IMR-90 (cell line): ENCODE measurements around the gene CYP3A4. TPM values are rescaled to one million over a fixed set of nuclear protein-coding genes. Genes with fewer than 3 reads are reported as not detected.

Source experiments
- ATAC-seq: fragments of 200-7000 bp; cut with Tn5 transposase; 2 replicates; pipeline ENCODE4 v1.9.1; 2020; ENCODE audit warnings: low read depth, mild to moderate bottlenecking, moderate library complexity
- BruUV-seq: library from RNA; stranded (reverse); fragments of 400-500 nt; replicated peaks from 2 replicates; lab custom pipeline; 2021; lab: Mats Ljungman, UMichigan
- CTCF ChIA-PET: fragments of 300-600 bp; formaldehyde crosslinking; extraction: SDS; loops from one replicate; lab custom pipeline; 2021; ENCODE audit warnings: antibody characterized with exemption; lab: Yijun Ruan, JAX
- POLR2A ChIA-PET: fragments of 300-600 bp; sonication (Branson Sonifier 250); formaldehyde crosslinking; loops from one replicate; lab custom pipeline; 2022; ENCODE audit warnings: antibody characterized with exemption; ENCODE audit not compliant: unreplicated experiment; lab: Charles Lee
- DNase-seq: peaks from one replicate; pipeline ENCODE4 v3.0.0; 2013
- H2AFZ ChIP-seq: replicated peaks from 2 replicates; pipeline ENCODE3; 2013; ENCODE audit warnings: low read length, mild to moderate bottlenecking; ENCODE audit not compliant: poor library complexity
- H2AK5ac ChIP-seq: 2 replicates; pipeline ENCODE4 v1.6.1; 2013; ENCODE audit warnings: low read depth, low read length, inconsistent platforms
- H2AK9ac ChIP-seq: replicated peaks from 2 replicates; pipeline ENCODE3; 2013; ENCODE audit warnings: mild to moderate bottlenecking, low read depth, low read length, moderate library complexity; ENCODE audit not compliant: poor library complexity
- H2BK120ac ChIP-seq: 2 replicates; pipeline ENCODE4 v1.6.1; 2013; ENCODE audit warnings: low read depth, low read length, inconsistent platforms
- H2BK15ac ChIP-seq: 3 replicates; pipeline ENCODE4 v1.6.1; 2013; ENCODE audit warnings: low read depth, low read length, inconsistent platforms
- H2BK20ac ChIP-seq: 2 replicates; pipeline ENCODE4 v1.6.1; 2013; ENCODE audit warnings: low read depth, mild to moderate bottlenecking, inconsistent platforms, low read length, moderate library complexity
- H2BK5ac ChIP-seq: 2 replicates; pipeline ENCODE4 v1.6.1; 2013; ENCODE audit warnings: mild to moderate bottlenecking, low read depth, low read length, inconsistent platforms; ENCODE audit not compliant: poor library complexity, severe bottlenecking
- H3K14ac ChIP-seq: replicated peaks from 2 replicates; pipeline ENCODE4 v1.6.1; 2013; ENCODE audit warnings: low read depth, low read length, inconsistent platforms
- H3K18ac ChIP-seq: 2 replicates; pipeline ENCODE4 v1.6.1; 2013; ENCODE audit warnings: low read depth, low read length, control low read depth
- H3K23ac ChIP-seq: 2 replicates; pipeline ENCODE4 v1.6.1; 2013; ENCODE audit warnings: low read depth, low read length, inconsistent platforms
- H3K27ac ChIP-seq: 2 replicates; pipeline ENCODE4 v1.5.1; 2013; ENCODE audit warnings: mild to moderate bottlenecking, control low read depth, low read length; ENCODE audit not compliant: insufficient read depth
- H3K27me3 ChIP-seq: 2 replicates; pipeline ENCODE4 v1.6.1; 2013; ENCODE audit warnings: low read length; ENCODE audit not compliant: control insufficient read depth, insufficient read depth
- H3K36me3 ChIP-seq: 2 replicates; pipeline ENCODE4 v1.6.1; 2013; ENCODE audit warnings: low read length, mixed read lengths; ENCODE audit not compliant: control insufficient read depth, insufficient read depth
- H3K4ac ChIP-seq: 2 replicates; pipeline ENCODE4 v1.6.1; 2013; ENCODE audit warnings: low read depth, low read length, inconsistent platforms
- H3K4me1 ChIP-seq: 2 replicates; pipeline ENCODE4 v1.6.1; 2013; ENCODE audit warnings: low read length, mixed read lengths; ENCODE audit not compliant: control insufficient read depth, insufficient read depth
- H3K4me2 ChIP-seq: 2 replicates; pipeline ENCODE4 v1.6.1; 2013; ENCODE audit warnings: low read depth, mild to moderate bottlenecking, control low read depth, low read length, moderate library complexity
- H3K4me3 ChIP-seq: 2 replicates; pipeline ENCODE4 v1.5.1; 2013; ENCODE audit warnings: low read depth, mild to moderate bottlenecking, control low read depth, low read length, moderate library complexity; ENCODE audit not compliant: insufficient read depth
- H3K56ac ChIP-seq: 2 replicates; pipeline ENCODE4 v1.6.1; 2013; ENCODE audit warnings: low read length, inconsistent platforms; ENCODE audit not compliant: insufficient read depth; ENCODE audit errors: extremely low read depth
- H3K79me1 ChIP-seq, 2 experiments: 2 replicates each; pipeline ENCODE4 v1.6.1; 2013; ENCODE audit warnings: low read length in 2 of 2, inconsistent platforms in 1 of 2, low read depth in 1 of 2
- H3K9ac ChIP-seq: 2 replicates; pipeline ENCODE4 v1.6.1; 2013; ENCODE audit warnings: low read depth, low read length, control low read depth
- H3K9me1 ChIP-seq: 2 replicates; pipeline ENCODE4 v1.6.1; 2013; ENCODE audit warnings: low read length, inconsistent platforms; ENCODE audit not compliant: insufficient read depth
- H3K9me3 ChIP-seq: 2 replicates; pipeline ENCODE4 v1.6.1; 2013; ENCODE audit warnings: low read length; ENCODE audit not compliant: control insufficient read depth, insufficient read depth
- H4K20me1 ChIP-seq: 2 replicates; pipeline ENCODE4 v1.6.1; 2013; ENCODE audit warnings: low read length, inconsistent platforms; ENCODE audit not compliant: insufficient read depth
- H4K5ac ChIP-seq: 2 replicates; pipeline ENCODE4 v1.6.1; 2013; ENCODE audit warnings: mild to moderate bottlenecking, low read depth, low read length, control low read depth
- H4K8ac ChIP-seq, 2 experiments: 2 replicates each; pipeline ENCODE4 v1.6.1; 2013; ENCODE audit warnings: low read depth in 2 of 2, low read length in 2 of 2, control low read depth in 1 of 2, inconsistent platforms in 1 of 2
- H4K91ac ChIP-seq: 2 replicates; pipeline ENCODE4 v1.6.1; 2013; ENCODE audit warnings: low read depth, low read length, inconsistent platforms; ENCODE audit not compliant: insufficient read depth
- BHLHE40 ChIP-seq: fragments of 150-350 bp; IDR thresholded peaks from 2 replicates; pipeline ENCODE4 v1.6.1; 2016; ENCODE audit warnings: mild to moderate bottlenecking, low read depth, low read length
- CEBPB ChIP-seq: IDR thresholded peaks from 2 replicates; pipeline ENCODE4 v1.6.1; 2012; ENCODE audit warnings: low read depth, low read length, improper control_type of control experiment
- CHD1 ChIP-seq: IDR thresholded peaks from 2 replicates; pipeline ENCODE4 v1.6.1; 2012; ENCODE audit warnings: low read depth, low read length, improper control_type of control experiment
- CTCF ChIP-seq: conservative IDR thresholded peaks from 2 replicates; pipeline ENCODE4 v1.5.1; 2012; ENCODE audit warnings: mild to moderate bottlenecking, low read depth, low read length, improper control_type of control experiment
- FOS ChIP-seq: fragments of 150-350 bp; IDR thresholded peaks from 2 replicates; pipeline ENCODE4 v1.6.1; 2016; ENCODE audit warnings: low read depth, low read length
- MAFK ChIP-seq: IDR thresholded peaks from 2 replicates; pipeline ENCODE4 v1.6.1; 2012; ENCODE audit warnings: low read depth, low read length, improper control_type of control experiment
- MAZ ChIP-seq: IDR thresholded peaks from 2 replicates; pipeline ENCODE4 v1.6.1; 2012; ENCODE audit warnings: low read depth, mild to moderate bottlenecking, low read length, improper control_type of control experiment, moderate library complexity, borderline replicate concordance
- MXI1 ChIP-seq: IDR thresholded peaks from 2 replicates; pipeline ENCODE4 v1.6.1; 2012; ENCODE audit warnings: low read depth, mild to moderate bottlenecking, low read length, moderate library complexity, borderline replicate concordance
- NFE2L2 ChIP-seq: fragments of 150-350 bp; IDR thresholded peaks from 2 replicates; pipeline ENCODE4 v1.6.1; 2016; ENCODE audit warnings: low read depth, mild to moderate bottlenecking, low read length
- POLR2A ChIP-seq: IDR thresholded peaks from 2 replicates; pipeline ENCODE4 v1.6.1; 2012; ENCODE audit warnings: mild to moderate bottlenecking, low read depth, low read length
- RAD21 ChIP-seq: IDR thresholded peaks from 2 replicates; pipeline ENCODE4 v1.6.1; 2012; ENCODE audit warnings: low read length, improper control_type of control experiment
- RCOR1 ChIP-seq: IDR thresholded peaks from 2 replicates; pipeline ENCODE4 v1.6.1; 2012; ENCODE audit warnings: mild to moderate bottlenecking, low read length, improper control_type of control experiment; ENCODE audit not compliant: insufficient replicate concordance
- RFX5 ChIP-seq: IDR thresholded peaks from 2 replicates; pipeline ENCODE4 v1.8.0; 2012; ENCODE audit warnings: low read depth, mild to moderate bottlenecking, low read length, moderate library complexity
- SMC3 ChIP-seq: fragments of 150-350 bp; IDR thresholded peaks from 2 replicates; pipeline ENCODE4 v1.6.1; 2016; ENCODE audit warnings: low read depth, mild to moderate bottlenecking, antibody characterized with exemption, low read length, moderate library complexity
- WGBS, 2 experiments: methylation state at CpG; one replicate each; pipeline versions ENCODE4 v1.1.5 to v1.1.7; 2013; ENCODE audit warnings: missing lambda C conversion rate in 2 of 2; ENCODE audit not compliant: insufficient read length in 1 of 2; ENCODE audit errors: extremely low coverage in 2 of 2; 5-methylcytosine and 5-hydroxymethylcytosine counted together
- dilution Hi-C: fragments of 300-500 bp; cut with HindIII; formaldehyde crosslinking; loops from one replicate; pipeline ENCODE4 v1.14.3; 2018; ENCODE audit warnings: low sequenced_read_pairs; ENCODE audit not compliant: unreplicated experiment
- in situ Hi-C: fragments of 300-500 bp; cut with MboI; formaldehyde crosslinking; loops from 3 replicates; pipeline ENCODE4 v1.14.3; 2019; ENCODE audit warnings: low sequenced_read_pairs, inconsistent platforms, mixed read lengths
- intact Hi-C: fragments of 100-400 bp; cut with micrococcal nuclease; formaldehyde crosslinking; loops from 2 replicates; pipeline ENCODE4 v1.10.0; 2022
- polyA plus RNA-seq, 3 experiments: library from polyadenylated mRNA; depleted of rRNA; stranded (reverse); fragments of >200 nt; gene quantifications; 2 replicates each; pipeline ENCODE4 v1.2.3, GENCODE V29; 2012; ENCODE audit warnings: low replicate concordance in 1 of 3
- total RNA-seq: library from RNA; depleted of rRNA; stranded (reverse); fragments of >200 nt; gene quantifications from 2 replicates; pipeline ENCODE4 v1.2.3, GENCODE V29; 2012
- TF ChIP-seq, protein P1 (sequence below): fragments of 150-350 bp; IDR thresholded peaks from 2 replicates; pipeline ENCODE4 v1.6.1; 2017; ENCODE audit warnings: mild to moderate bottlenecking, antibody characterized with exemption, low read length, low read depth
- TF ChIP-seq, protein P2 (sequence below): fragments of 150-350 bp; IDR thresholded peaks from 2 replicates; pipeline ENCODE4 v1.6.1; 2016; ENCODE audit warnings: low read depth, mild to moderate bottlenecking, low read length, moderate library complexity, borderline replicate concordance

The CYP3A4 gene
- total and polyA plus RNA-seq, 2 of the 4 experiments (the other 2 are of a cell fraction): not detected

DNA sequence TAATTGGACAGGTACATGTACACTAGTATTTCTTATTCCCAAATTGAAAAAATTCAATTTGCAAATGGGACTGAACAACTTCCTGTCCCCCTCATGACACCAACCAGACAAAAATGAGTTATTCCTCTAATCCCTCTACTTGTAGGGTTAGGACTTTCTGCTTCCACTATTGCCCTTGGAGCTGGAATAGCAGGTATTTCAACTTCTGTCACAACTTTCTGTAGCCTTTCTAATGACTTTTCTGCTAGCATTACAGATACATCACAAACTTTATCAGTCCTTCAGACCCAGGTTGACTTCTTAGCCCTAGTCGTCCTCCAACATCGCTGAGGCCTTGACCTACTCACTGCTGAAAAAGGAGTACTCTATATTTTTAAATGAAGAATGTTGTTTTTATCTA is 55.4 kb downstream of the CYP3A4 start:
- peaks cover 2% of the 10 kb centered on the region for H3K27me3 ChIP-seq
- no peak overlapping the region for H3K4me3 ChIP-seq
- no peak overlapping the region for H4K8ac ChIP-seq
- H2AFZ ChIP-seq: no peak overlapping the region
- no peaks in the 10 kb centered on the region for H3K9me3 ChIP-seq
- TF ChIP-seq FOS (no peak), CHD1 (no peak), RCOR1 (no peak), MXI1 (no peak), RFX5 (no peak), BHLHE40 (no peak), MAZ (no peak), POLR2A (no peak), CTCF (no peak), RAD21 (no peak), MAFK (no peak), SMC3 (no peak), CEBPB (no peak), NFE2L2 (no peak)
- TF ChIP-seq, protein P1, sequence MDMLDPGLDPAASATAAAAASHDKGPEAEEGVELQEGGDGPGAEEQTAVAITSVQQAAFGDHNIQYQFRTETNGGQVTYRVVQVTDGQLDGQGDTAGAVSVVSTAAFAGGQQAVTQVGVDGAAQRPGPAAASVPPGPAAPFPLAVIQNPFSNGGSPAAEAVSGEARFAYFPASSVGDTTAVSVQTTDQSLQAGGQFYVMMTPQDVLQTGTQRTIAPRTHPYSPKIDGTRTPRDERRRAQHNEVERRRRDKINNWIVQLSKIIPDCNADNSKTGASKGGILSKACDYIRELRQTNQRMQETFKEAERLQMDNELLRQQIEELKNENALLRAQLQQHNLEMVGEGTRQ: no peak
- TF ChIP-seq, protein P2, sequence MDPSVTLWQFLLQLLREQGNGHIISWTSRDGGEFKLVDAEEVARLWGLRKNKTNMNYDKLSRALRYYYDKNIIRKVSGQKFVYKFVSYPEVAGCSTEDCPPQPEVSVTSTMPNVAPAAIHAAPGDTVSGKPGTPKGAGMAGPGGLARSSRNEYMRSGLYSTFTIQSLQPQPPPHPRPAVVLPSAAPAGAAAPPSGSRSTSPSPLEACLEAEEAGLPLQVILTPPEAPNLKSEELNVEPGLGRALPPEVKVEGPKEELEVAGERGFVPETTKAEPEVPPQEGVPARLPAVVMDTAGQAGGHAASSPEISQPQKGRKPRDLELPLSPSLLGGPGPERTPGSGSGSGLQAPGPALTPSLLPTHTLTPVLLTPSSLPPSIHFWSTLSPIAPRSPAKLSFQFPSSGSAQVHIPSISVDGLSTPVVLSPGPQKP: no peak
- H4K20me1 ChIP-seq: no peaks in the 10 kb centered on the region
- H3K4me1 ChIP-seq: no peaks in the 10 kb centered on the region
- no peak overlapping the region for H2BK5ac ChIP-seq
- H2AK5ac ChIP-seq: no peak overlapping the region
- no peak overlapping the region for H3K23ac ChIP-seq
- H3K36me3 ChIP-seq: no peaks in the 10 kb centered on the region
- no peak overlapping the region for H3K56ac ChIP-seq
- H3K4me2 ChIP-seq: no peak overlapping the region
- H3K14ac ChIP-seq: no peak overlapping the region
- H3K79me1 ChIP-seq: no peaks in the 10 kb centered on the region
- POLR2A ChIA-PET: no interaction called here
- ATAC-seq (no peak), DNase-seq (no peak)
- H2BK120ac ChIP-seq: no peak overlapping the region
- H2AK9ac ChIP-seq: no peak overlapping the region
- no peak overlapping the region for H4K5ac ChIP-seq
- no peak overlapping the region for H2BK20ac ChIP-seq
- no peak overlapping the region for H3K27ac ChIP-seq
- dilution Hi-C loops: no loop called here
- no peak overlapping the region for H3K4ac ChIP-seq
- no peak overlapping the region for H3K9ac ChIP-seq
- BruUV-seq: no TSS peak
- CTCF ChIA-PET: no interaction called here
- H3K9me1 ChIP-seq: no peaks in the 10 kb centered on the region
- no CpG with 5 or more reads among the region's 2 CpGs for WGBS, 2 experiments
- H3K18ac ChIP-seq: no peak overlapping the region
- in situ Hi-C loops: no loop called here
- H2BK15ac ChIP-seq: no peak overlapping the region
- H4K91ac ChIP-seq: no peak overlapping the region
- intact Hi-C loops: no loop called here
